HepG2 (cell line): Measurements from ENCODE around the gene FKBP10. TPM values are rescaled to one million over a fixed set of nuclear protein-coding genes. Genes with fewer than 3 reads are reported as not detected.

ENCODE experiments used
- MED8 ChIP-seq: sonication (generic); formaldehyde crosslinking; IDR thresholded peaks from 2 replicates; pipeline ENCODE4 v1.8.1; 2023; ENCODE audit warnings: mild to moderate bottlenecking, missing genetic modification reagents; ENCODE audit not compliant: insufficient replicate concordance
- NFE2L1 ChIP-seq: sonication (generic); formaldehyde crosslinking; IDR thresholded peaks from 2 replicates; pipeline ENCODE4 v1.4.0; 2020; ENCODE audit warnings: missing genetic modification reagents, mild to moderate bottlenecking, borderline replicate concordance
- NFKBIZ ChIP-seq: IDR thresholded peaks from 2 replicates; pipeline ENCODE4 v1.6.1; 2018; ENCODE audit warnings: missing genetic modification reagents, missing compliant biosample characterization
- NRL ChIP-seq: sonication (generic); formaldehyde crosslinking; IDR thresholded peaks from 2 replicates; pipeline ENCODE4 v1.5.0; 2020; ENCODE audit warnings: missing genetic modification reagents, mild to moderate bottlenecking, moderate library complexity, borderline replicate concordance
- PHF8 ChIP-seq: sonication (generic); formaldehyde crosslinking; IDR thresholded peaks from 2 replicates; pipeline ENCODE4 v1.5.0; 2020; ENCODE audit warnings: missing genetic modification reagents
- RCOR2 ChIP-seq: IDR thresholded peaks from 2 replicates; pipeline ENCODE4 v1.6.1; 2016; ENCODE audit warnings: missing biosample characterization, missing genetic modification reagents
- RFX1 ChIP-seq: fragments of 450-650 bp; IDR thresholded peaks from 2 replicates; pipeline ENCODE4 v1.6.1; 2017
- ZBTB3 ChIP-seq: sonication (generic); formaldehyde crosslinking; IDR thresholded peaks from 2 replicates; pipeline ENCODE4 v1.4.0; 2020; ENCODE audit warnings: low read depth, mild to moderate bottlenecking, moderate library complexity, missing genetic modification reagents, borderline replicate concordance
- ZFP36L1 ChIP-seq: sonication (generic); formaldehyde crosslinking; IDR thresholded peaks from 2 replicates; pipeline ENCODE4 v1.8.0; 2022; ENCODE audit warnings: mild to moderate bottlenecking, missing genetic modification reagents, moderate library complexity
- ZFP37 ChIP-seq: sonication (generic); formaldehyde crosslinking; IDR thresholded peaks from 2 replicates; pipeline ENCODE4 v1.4.0; 2020; ENCODE audit warnings: missing genetic modification reagents, borderline replicate concordance
- ZFP82 ChIP-seq: sonication (generic); formaldehyde crosslinking; IDR thresholded peaks from 2 replicates; pipeline ENCODE4 v1.5.1; 2020; ENCODE audit warnings: mild to moderate bottlenecking, missing genetic modification reagents, borderline replicate concordance
- ZNF256 ChIP-seq: sonication (generic); formaldehyde crosslinking; conservative IDR thresholded peaks from 2 replicates; pipeline ENCODE4 v1.4.0; 2020; ENCODE audit warnings: missing genetic modification reagents
- ZNF34 ChIP-seq: sonication (generic); formaldehyde crosslinking; IDR thresholded peaks from 2 replicates; pipeline ENCODE4 v1.4.0; 2020; ENCODE audit warnings: mild to moderate bottlenecking, missing genetic modification reagents, borderline replicate concordance
- ZNF430 ChIP-seq: sonication (generic); formaldehyde crosslinking; IDR thresholded peaks from 2 replicates; pipeline ENCODE4 v1.9.0; 2021; ENCODE audit warnings: mild to moderate bottlenecking, missing genetic modification reagents
- ZNF501 ChIP-seq: sonication (generic); formaldehyde crosslinking; IDR thresholded peaks from 2 replicates; pipeline ENCODE4 v1.5.1; 2020; ENCODE audit warnings: mild to moderate bottlenecking, moderate library complexity, missing genetic modification reagents
- ZNF83 ChIP-seq: sonication (generic); formaldehyde crosslinking; IDR thresholded peaks from 2 replicates; pipeline ENCODE4 v1.4.0; 2020; ENCODE audit warnings: missing genetic modification reagents, mild to moderate bottlenecking, borderline replicate concordance
- ZSCAN20 ChIP-seq: sonication (generic); formaldehyde crosslinking; IDR thresholded peaks from 2 replicates; pipeline ENCODE4 v1.4.0; 2020; ENCODE audit warnings: missing genetic modification reagents, mild to moderate bottlenecking, borderline replicate concordance
- polyA plus RNA-seq, 8 experiments: library from polyadenylated mRNA; depleted of rRNA in 3 of 8; stranded (reverse) in 7 of 8; unstranded in 1 of 8; fragments of >200 nt; fragmentation: Illumina TruSeq in 4 of 8; extraction: Trizol in 4 of 8; gene quantifications; 2 replicates each; pipeline versions ENCODE4 v1.2.1 to v1.2.3, GENCODE V29; 2011 to 2016; ENCODE audit warnings: low read depth in 4 of 8, missing spikeins in 1 of 8, mixed read lengths in 1 of 8; ENCODE audit not compliant: insufficient read depth in 1 of 8
- total RNA-seq, 5 experiments: library from RNA; depleted of rRNA; stranded (reverse); fragments of >200 nt; fragmentation: Illumina TruSeq; extraction: Trizol; gene quantifications; 2 replicates each; pipeline ENCODE4 v1.2.3, GENCODE V29; 2016; ENCODE audit warnings: low read depth in 1 of 5
- TF ChIP-seq, protein P1 (sequence below): sonication (generic); formaldehyde crosslinking; IDR thresholded peaks from 2 replicates; pipeline ENCODE4 v1.4.0; 2020; ENCODE audit warnings: mild to moderate bottlenecking, missing genetic modification reagents
- TF ChIP-seq, protein P2 (sequence below): IDR thresholded peaks from 2 replicates; pipeline ENCODE4 v1.6.1; 2016; ENCODE audit warnings: low read depth, borderline replicate concordance
- TF ChIP-seq, protein P3 (sequence below): sonication (generic); formaldehyde crosslinking; conservative IDR thresholded peaks from 2 replicates; pipeline ENCODE4 v1.8.0; 2022; ENCODE audit warnings: missing genetic modification reagents
- TF ChIP-seq, protein P4 (sequence below): sonication (generic); formaldehyde crosslinking; IDR thresholded peaks from 2 replicates; pipeline ENCODE4 v1.8.0; 2022; ENCODE audit warnings: missing genetic modification reagents, low read depth, mild to moderate bottlenecking, borderline replicate concordance
- TF ChIP-seq, protein P5 (sequence below): sonication (generic); formaldehyde crosslinking; IDR thresholded peaks from 2 replicates; pipeline ENCODE4 v1.4.0; 2020; ENCODE audit warnings: low read depth, mild to moderate bottlenecking, missing genetic modification reagents
- TF ChIP-seq, protein P6 (sequence below): sonication (generic); formaldehyde crosslinking; IDR thresholded peaks from 2 replicates; pipeline ENCODE4 v1.5.0; 2020; ENCODE audit warnings: mild to moderate bottlenecking, missing genetic modification reagents

FKBP10 gene
- total and polyA plus RNA-seq, 2 of the 13 experiments (the other 11 are each of a cell fraction or from before 2014, with no cell fraction given): 149 to 573 TPM

DNA sequence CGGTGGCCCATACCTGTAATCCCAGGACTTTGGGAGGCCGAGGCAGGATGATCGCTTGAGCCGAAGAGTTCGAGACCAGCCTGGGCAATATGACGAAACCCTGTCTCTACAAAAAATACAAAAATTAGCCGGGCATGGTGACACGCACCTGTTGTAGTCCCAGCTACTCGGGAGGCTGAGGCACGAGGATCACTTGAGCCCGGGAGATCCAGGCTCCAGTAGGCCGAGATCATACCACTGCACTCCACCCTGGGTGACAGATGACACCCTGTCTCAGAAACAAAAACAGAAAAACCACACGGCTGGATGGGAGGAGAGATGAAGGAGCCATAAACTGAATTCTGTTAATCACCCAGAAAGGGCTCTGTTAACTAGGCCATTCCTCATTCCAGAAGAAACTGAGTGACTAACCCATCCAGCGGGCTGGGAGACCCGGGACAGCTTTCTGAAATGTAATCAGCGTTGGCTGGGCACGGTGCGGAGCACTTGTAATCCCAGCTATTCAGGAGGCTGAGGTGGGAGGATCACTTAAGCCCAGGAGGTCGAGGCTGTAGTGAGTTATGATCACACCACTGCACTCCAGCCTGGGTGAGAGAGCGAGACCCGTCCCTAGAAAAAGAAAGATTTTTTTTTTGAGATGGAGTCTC is 23.9 kb downstream of the FKBP10 start (continued):
- TF ChIP-seq, protein P1, sequence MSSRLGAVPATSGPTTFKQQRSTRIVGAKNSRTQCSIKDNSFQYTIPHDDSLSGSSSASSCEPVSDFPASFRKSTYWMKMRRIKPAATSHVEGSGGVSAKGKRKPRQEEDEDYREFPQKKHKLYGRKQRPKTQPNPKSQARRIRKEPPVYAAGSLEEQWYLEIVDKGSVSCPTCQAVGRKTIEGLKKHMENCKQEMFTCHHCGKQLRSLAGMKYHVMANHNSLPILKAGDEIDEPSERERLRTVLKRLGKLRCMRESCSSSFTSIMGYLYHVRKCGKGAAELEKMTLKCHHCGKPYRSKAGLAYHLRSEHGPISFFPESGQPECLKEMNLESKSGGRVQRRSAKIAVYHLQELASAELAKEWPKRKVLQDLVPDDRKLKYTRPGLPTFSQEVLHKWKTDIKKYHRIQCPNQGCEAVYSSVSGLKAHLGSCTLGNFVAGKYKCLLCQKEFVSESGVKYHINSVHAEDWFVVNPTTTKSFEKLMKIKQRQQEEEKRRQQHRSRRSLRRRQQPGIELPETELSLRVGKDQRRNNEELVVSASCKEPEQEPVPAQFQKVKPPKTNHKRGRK: no peak
- no peak for TF ChIP-seq ZNF501 (CRISPR knock-in tag)
- no peak for TF ChIP-seq ZNF83 (CRISPR knock-in tag)
- no peak for TF ChIP-seq MED8 (CRISPR knock-in tag)
- TF ChIP-seq ZNF34 (CRISPR knock-in tag): no peak
- TF ChIP-seq ZNF430 (CRISPR knock-in tag): 0 out of 2 replicates have a peak, but pooled peaks have one; percentile 18
- TF ChIP-seq NFE2L1: no peak
- 0 out of 2 replicates have a peak, but pooled peaks have one; percentile 14 for TF ChIP-seq RCOR2 (CRISPR knock-in tag)
- no peak for TF ChIP-seq ZNF256 (CRISPR knock-in tag)
- TF ChIP-seq, protein P2, sequence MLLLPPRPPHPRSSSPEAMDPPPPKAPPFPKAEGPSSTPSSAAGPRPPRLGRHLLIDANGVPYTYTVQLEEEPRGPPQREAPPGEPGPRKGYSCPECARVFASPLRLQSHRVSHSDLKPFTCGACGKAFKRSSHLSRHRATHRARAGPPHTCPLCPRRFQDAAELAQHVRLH (CRISPR knock-in tag): no peak
- TF ChIP-seq, protein P3, sequence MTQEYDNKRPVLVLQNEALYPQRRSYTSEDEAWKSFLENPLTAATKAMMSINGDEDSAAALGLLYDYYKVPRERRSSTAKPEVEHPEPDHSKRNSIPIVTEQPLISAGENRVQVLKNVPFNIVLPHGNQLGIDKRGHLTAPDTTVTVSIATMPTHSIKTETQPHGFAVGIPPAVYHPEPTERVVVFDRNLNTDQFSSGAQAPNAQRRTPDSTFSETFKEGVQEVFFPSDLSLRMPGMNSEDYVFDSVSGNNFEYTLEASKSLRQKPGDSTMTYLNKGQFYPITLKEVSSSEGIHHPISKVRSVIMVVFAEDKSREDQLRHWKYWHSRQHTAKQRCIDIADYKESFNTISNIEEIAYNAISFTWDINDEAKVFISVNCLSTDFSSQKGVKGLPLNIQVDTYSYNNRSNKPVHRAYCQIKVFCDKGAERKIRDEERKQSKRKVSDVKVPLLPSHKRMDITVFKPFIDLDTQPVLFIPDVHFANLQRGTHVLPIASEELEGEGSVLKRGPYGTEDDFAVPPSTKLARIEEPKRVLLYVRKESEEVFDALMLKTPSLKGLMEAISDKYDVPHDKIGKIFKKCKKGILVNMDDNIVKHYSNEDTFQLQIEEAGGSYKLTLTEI (CRISPR knock-in tag): no peak
- no peak; the same call in 1 of the 2 replicates for TF ChIP-seq ZFP82 (CRISPR knock-in tag)
- TF ChIP-seq, protein P4, sequence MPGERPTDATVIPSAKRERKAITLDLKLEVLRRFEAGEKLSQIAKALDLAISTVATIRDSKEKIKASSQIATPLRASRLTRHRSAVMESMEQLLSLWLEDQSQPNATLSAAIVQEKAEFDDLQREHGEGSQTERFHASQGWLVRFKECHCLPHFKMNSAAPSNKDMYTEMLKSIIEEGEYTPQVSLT: no peak
- no peak for TF ChIP-seq PHF8
- TF ChIP-seq, protein P5, sequence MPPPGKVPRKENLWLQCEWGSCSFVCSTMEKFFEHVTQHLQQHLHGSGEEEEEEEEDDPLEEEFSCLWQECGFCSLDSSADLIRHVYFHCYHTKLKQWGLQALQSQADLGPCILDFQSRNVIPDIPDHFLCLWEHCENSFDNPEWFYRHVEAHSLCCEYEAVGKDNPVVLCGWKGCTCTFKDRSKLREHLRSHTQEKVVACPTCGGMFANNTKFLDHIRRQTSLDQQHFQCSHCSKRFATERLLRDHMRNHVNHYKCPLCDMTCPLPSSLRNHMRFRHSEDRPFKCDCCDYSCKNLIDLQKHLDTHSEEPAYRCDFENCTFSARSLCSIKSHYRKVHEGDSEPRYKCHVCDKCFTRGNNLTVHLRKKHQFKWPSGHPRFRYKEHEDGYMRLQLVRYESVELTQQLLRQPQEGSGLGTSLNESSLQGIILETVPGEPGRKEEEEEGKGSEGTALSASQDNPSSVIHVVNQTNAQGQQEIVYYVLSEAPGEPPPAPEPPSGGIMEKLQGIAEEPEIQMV (CRISPR knock-in tag): no peak
- TF ChIP-seq ZFP37: no peak
- no peak for TF ChIP-seq ZBTB3 (CRISPR knock-in tag)
- 0 out of 2 replicates have a peak, but pooled peaks have one; percentile 28 for TF ChIP-seq NRL (CRISPR knock-in tag)
- no peak for TF ChIP-seq RFX1
- TF ChIP-seq ZSCAN20: 0 out of 2 replicates have a peak, but pooled peaks have one; percentile 50
- TF ChIP-seq ZFP36L1 (CRISPR knock-in tag): no peak
- no peak for TF ChIP-seq NFKBIZ (CRISPR knock-in tag)
- TF ChIP-seq, protein P6, sequence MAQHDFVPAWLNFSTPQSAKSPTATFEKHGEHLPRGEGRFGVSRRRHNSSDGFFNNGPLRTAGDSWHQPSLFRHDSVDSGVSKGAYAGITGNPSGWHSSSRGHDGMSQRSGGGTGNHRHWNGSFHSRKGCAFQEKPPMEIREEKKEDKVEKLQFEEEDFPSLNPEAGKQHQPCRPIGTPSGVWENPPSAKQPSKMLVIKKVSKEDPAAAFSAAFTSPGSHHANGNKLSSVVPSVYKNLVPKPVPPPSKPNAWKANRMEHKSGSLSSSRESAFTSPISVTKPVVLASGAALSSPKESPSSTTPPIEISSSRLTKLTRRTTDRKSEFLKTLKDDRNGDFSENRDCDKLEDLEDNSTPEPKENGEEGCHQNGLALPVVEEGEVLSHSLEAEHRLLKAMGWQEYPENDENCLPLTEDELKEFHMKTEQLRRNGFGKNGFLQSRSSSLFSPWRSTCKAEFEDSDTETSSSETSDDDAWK (CRISPR knock-in tag): no peak
